GM23338 (cell line): ENCODE measurements around the gene FAM217B.

ENCODE experiments used
- CTCF ChIP-seq, 2 experiments: fragments of 200-600 bp in 1 of 2; sonication (generic) in 1 of 2; conservative IDR thresholded peaks; 2 replicates each; pipeline versions ENCODE4 v1.5.1 to v1.6.1; 2016 to 2017; ENCODE audit warnings: antibody characterized with exemption in 2 of 2, low read depth in 2 of 2, mild to moderate bottlenecking in 2 of 2, moderate library complexity in 1 of 2
- EZH2 ChIP-seq: fragments of 200-600 bp; sonication (generic); IDR thresholded peaks from one replicate; pipeline ENCODE4 v1.8.0; 2017; ENCODE audit warnings: antibody characterized with exemption, mild to moderate bottlenecking, low read depth; ENCODE audit not compliant: unreplicated experiment
- EZH2phosphoT487 ChIP-seq: fragments of 200-600 bp; sonication (generic); IDR thresholded peaks from one replicate; pipeline ENCODE4 v1.8.1; 2018; ENCODE audit warnings: antibody characterized with exemption; ENCODE audit not compliant: unreplicated experiment
- POLR2AphosphoS5 ChIP-seq: IDR thresholded peaks from 2 replicates; pipeline ENCODE4 v1.6.1; 2016; ENCODE audit warnings: antibody characterized with exemption, low read depth
- REST ChIP-seq: IDR thresholded peaks from one replicate; pipeline ENCODE4 v1.6.1; 2018; ENCODE audit warnings: antibody characterized with exemption; ENCODE audit not compliant: unreplicated experiment
- ZNF114 ChIP-seq: fragments of 250-450 bp; sonication (Bioruptor Pico); IDR thresholded peaks from 2 replicates; pipeline ENCODE4 v1.5.0; 2020; ENCODE audit warnings: mild to moderate bottlenecking, moderate library complexity
- ZNF331 ChIP-seq: fragments of 250-450 bp; sonication (Bioruptor Pico); IDR thresholded peaks from 2 replicates; pipeline ENCODE4 v1.5.0; 2020; ENCODE audit warnings: low read depth, mild to moderate bottlenecking, moderate library complexity

- TF ChIP-seq POLR2AphosphoS5 (peak; percentile 67), EZH2phosphoT487 (no peak), CTCF (conservative IDR thresholded peaks at IDR 0.05; ENCODE audit: low read depth in 2 of 2) (no peak; a peak in 1 of 4 replicates), EZH2 (no peak), REST (no peak), ZNF114 (CRISPR knock-in tag) (no peak), ZNF331 (CRISPR knock-in tag) (no peak)
Measured at GRCh38 chr20:59940129-59940955, at the start of gene FAM217B, which contains the start of gene PPP1R3D.
